ENCODE results near the gene RHBDL3. TPM values are rescaled to one million over a fixed set of nuclear protein-coding genes. Genes with fewer than 3 reads are reported as not detected.
"Not testable (repeated sequence)": the region's sequence is repeated elsewhere in the genome, so short reads cannot be mapped to it uniquely, and the experiment has no call there.

RHBDL3 gene
- total RNA-seq, 2 donors from 2014 or later: 0.50 to 0.73 TPM

DNA sequence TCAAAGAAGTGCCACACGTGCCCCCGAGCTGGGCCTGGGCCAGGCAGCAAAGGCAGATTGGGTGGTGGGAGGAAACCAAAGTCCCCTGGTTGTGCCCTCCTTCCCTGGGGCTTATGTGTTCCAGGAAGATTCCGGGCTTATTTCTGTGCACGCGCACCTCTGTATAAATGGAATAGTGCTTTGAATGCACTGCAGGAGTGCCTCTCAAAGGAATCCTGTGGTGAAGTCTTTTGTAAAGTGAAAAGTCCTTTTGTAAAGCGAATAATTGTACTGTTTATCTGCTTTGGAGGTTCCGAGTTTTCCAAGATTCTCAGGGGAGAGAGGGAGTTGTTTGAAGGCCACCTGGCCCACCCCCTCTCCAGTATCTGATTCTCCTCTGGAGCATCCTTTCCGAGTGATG lies 49.5 kb downstream of the RHBDL3 start:
- intact Hi-C loops (cut with DNase I, micrococcal nuclease): loop anchor here in 1 of 2 donors (5.0 kb wide), 1 partner anchor 63 kb away; no protein-coding TSS in a partner anchor
- DNase-seq (no peak), ATAC-seq (no peak)

DNA sequence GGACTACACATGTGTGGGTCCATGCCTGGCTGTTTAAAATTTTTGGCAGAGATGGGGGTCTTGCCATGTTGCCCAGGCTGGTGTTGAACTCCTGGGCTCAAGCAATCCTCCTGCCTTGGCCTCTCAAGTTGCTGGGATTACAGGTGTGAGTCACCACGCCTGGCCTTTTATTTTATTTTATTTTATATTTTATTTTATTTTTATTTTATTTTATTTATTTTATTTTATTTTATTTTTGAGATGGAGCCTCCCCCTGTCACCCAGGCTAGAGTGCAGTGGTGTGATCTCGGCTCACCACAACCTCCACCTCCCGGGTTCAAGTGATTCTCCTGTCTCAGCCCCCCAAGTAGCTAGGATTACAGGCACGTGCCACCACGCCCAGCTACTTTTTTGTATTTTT lies 51.0 kb downstream of the RHBDL3 start:
- intact Hi-C loops (cut with DNase I, micrococcal nuclease): loop anchor here in 1 of 2 donors (5.0 kb wide), 1 partner anchor 64 kb away; no protein-coding TSS in a partner anchor
- not testable (repeated sequence) for DNase-seq, ATAC-seq

DNA sequence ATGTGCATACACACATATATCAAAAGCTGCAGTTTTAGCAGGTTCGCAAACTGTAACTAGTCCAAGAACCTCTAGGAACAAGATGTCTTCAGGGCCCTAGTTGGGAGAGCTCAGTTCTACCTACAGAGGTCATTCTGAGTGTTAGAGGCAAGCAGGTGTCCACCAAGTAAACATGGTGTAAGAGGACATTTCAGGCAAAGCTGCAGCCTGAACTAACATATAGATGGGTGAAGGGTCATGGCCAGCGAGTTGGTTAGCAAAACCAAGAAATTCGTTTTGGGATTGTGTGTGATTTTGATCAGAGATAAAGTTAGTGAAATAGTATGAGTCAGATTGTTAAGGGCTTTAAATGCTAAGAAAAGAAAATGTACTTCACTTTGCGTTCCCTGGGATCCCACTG lies 51.7 kb downstream of the RHBDL3 start:
- intact Hi-C loops (cut with DNase I, micrococcal nuclease): loop anchor here in 1 of 2 donors (5.0 kb wide), 1 partner anchor 65 kb away; no protein-coding TSS in a partner anchor
- no peak for DNase-seq
- ATAC-seq: no peak

DNA sequence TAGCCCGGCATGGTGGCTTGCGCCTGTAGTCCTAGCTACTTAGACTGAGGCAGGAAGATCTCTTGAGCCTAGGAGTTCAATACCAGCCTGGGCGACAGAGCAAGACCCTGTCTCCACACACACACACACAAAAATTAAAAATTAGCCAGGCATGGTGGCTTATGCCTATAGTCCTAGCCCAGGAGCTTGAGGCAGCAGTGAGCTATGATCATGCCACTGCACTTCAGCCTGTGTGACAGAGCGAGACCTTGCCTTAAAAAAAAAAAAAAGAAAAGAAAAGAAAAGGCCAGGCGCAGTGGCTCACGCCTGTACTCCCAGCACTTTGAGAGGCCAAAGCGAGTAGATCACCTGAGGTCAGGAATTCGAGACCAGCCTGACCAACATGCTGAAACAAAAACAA lies 52.4 kb downstream of the RHBDL3 start:
- ATAC-seq: no peak
- intact Hi-C loops (cut with DNase I, micrococcal nuclease): loop anchor here in 1 of 2 donors (5.0 kb wide), 1 partner anchor 66 kb away; no protein-coding TSS in a partner anchor
- no peak for DNase-seq

DNA sequence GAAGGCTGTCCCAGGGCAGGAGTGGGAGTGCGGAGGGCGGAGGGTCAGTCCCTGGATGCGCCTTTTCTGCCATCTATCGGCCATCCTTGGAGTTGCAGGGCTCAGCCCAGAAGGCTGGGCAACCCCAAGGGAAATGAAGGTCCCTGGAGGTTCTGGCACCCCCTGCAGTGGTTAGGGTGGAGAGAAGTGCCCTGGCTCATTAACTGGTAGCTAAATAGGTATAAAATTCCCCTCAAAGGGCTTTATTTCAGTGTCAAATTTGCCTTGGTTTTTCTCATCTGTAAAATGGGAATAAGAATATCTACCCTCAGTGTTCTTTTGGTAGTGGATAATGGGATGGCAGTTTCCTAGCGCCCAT lies 53.9 kb downstream of the RHBDL3 start:
- DNase-seq (peak; percentile 58 to 83), ATAC-seq (peak; percentile 89)
- intact Hi-C loops (cut with DNase I, micrococcal nuclease): loop anchor here in 1 of 2 donors (5.0 kb wide), 1 partner anchor 67 kb away; no protein-coding TSS in a partner anchor

DNA sequence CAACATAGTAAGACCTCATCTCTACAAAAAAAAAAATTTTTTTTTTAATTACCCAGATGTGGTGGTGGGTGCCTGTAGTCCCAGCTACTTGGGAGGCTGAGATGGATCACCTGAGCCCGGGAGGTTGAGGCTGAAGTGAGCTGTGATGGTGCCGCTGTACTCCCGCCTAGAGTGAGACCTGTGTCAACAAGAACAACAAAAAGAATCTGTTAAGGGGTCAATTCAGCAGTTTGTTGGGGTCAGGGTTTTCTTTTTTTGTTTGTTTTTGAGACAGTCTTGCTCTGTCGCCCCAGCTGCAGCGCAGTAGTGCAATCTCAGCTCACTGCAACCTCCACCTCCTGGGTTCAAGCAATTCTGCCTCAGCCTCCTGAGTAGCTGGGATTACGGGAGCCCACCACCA lies 54.4 kb downstream of the RHBDL3 start:
- ATAC-seq, DNase-seq: not testable (repeated sequence)
- intact Hi-C loops (cut with DNase I, micrococcal nuclease): loop anchor here in 1 of 2 donors (2.0 kb wide), 1 partner anchor 67 kb away; no protein-coding TSS in a partner anchor

DNA sequence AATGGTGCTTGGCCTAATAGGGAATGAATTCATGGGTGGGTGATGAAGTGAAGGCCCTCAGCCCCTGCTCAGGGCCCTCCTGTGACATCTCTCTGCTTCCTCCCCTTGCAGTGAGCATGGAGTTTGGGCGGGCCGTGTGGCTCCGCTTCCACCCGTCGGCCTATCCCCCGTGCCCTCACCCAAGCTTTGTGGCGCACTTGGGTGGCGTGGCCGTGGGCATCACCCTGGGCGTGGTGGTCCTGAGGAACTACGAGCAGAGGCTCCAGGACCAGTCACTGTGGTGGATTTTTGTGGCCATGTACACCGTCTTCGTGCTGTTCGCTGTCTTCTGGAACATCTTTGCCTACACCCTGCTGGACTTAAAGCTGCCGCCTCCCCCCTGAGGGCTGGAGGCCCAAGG lies 55.2 kb downstream of the RHBDL3 start:
- DNase-seq (no peak), ATAC-seq (no peak)
- intact Hi-C loops (cut with DNase I, micrococcal nuclease): loop anchor here in 1 of 2 donors (2.0 kb wide), 1 partner anchor 68 kb away; no protein-coding TSS in a partner anchor

DNA sequence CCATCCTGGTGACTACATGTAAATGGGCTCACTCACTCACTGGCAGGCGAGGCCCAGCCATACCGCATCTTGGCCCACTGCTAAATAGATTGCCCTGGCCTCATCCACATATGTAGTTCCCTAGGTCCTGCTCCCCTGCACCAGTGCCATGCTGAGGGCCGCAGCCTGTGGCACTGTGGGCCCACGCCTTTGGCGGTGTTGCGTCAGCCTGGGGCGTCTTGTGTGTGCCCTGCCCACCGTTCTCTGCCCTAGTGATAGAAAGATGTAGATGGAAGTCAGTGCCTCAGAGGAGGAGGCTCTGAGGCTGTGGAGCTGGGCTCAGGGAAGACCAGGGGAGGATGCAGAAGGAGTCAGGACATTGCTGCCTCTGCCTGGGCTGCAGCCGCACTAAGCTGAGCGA lies 57.4 kb downstream of the RHBDL3 start:
- intact Hi-C loops (cut with DNase I, micrococcal nuclease): no loop called here
- ATAC-seq (no peak), DNase-seq (no peak)

DNA sequence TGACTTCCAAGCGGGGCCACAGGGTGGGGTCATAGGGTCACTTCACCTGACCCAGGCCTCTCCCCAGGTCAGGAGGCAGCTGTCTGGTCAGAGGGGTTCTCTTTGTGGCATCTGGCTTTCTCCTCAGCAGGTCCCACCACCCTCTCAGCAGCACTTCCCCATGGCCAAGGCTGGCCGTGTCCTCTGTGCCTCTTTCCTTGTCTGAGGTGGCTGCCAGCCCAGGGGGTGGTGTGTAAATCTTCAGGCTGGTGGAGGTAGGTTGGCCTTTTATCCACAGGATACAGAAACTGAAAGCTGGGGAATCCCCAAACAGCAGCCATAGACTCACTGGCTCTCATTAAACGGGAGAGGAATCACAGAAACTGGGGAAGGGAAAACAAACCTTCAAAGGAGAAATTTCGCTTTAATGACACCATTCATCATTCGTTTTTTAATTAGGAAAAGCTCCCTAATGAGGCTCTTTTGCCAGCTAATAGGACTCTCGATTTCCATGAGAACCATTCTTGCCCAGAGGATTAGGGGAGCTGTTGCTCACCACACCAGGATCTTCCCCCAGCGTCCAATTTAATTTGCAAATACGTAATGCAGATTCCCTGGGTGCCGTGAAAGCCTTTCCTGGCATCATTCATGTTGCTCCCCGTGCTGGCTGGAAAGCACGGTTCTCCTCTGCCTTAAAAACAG lies 58.3 kb downstream of the RHBDL3 start:
- DNase-seq: peak; percentile 36 to 39
- ATAC-seq: peak; percentile 79
- intact Hi-C loops (cut with DNase I, micrococcal nuclease): no loop called here

DNA sequence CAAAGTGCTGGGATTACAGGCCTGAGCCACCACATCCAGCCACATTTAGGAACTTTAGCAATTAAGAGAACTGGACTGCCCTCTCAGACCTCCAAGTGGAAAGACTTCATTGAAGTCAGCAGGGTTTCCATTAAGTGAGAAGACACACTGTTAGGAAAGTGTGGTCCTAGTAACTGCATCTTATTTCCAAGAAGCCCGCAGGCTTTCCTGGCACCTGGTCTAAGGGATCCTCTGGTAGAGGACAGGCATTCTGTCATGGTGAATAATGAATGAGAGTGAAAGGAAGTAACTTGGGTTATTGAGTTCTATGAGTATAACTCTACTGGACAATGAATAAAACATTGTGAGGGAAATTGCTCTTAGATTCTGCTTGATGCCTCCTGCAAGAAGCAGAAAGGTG lies 62.3 kb downstream of the RHBDL3 start:
- intact Hi-C loops (cut with DNase I, micrococcal nuclease): no loop called here
- ATAC-seq: no peak

DNA sequence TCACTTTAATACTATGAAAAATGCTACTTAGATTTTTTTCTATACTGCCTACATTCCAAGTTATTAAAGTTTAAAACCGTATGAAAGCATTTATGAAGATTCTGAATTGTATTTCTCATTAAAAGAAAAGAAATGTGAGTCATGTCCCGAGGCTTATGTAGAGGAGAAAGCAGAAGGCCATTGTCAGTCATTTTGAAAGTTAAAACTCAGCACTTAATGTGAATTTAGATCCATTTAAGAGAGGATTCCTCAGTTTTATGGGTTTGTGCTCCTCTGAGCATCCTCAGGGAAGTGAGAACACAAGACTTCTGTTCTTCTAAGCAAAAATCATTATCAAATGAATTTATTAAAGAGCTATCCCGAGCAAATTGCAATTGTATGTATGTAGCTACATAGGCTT lies 64.5 kb downstream of the RHBDL3 start:
- intact Hi-C loops (cut with DNase I, micrococcal nuclease): no loop called here
- DNase-seq (no peak), ATAC-seq (no peak)

More for the DNA sequence above, 62.3 kb downstream of the RHBDL3 start:
- DNase-seq: no peak

DNA sequence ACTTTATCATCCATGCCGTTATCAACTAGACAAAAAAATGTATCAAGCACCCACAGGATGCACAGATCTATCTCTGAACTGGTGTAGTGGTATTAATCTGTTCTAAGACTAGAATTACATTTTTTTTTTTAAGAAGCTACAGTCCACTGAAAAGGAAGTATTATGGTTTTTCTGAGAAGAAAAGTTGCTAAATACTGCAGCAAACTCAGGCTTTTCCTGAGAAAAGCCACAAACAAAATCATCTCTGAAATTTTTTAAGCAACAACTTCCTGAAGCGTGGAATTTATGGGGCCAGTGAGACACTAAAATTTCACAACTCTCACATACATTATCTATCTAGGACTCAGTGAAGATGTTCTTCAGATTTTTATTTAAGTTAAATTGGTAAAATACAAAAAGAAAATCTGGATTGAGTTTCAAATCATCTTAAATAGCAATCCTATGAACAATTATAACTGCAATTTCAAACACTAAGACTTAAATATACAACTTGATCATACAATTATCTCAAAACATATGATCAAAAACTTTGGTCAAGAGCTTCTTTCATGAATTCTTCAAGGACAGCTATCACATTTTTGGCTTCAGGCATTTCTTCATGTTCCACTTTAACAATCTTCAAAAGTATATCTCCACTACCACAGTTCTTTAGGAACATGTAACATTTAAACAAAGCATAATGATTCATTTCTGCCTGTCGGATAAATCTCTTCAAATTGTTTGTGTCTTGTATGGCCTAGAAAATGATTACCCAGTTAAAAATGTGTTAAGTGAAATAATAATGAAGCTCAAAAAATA lies 65.8 kb downstream of the RHBDL3 start:
- intact Hi-C loops (cut with DNase I, micrococcal nuclease): no loop called here
- DNase-seq: no peak
- ATAC-seq: no peak

DNA sequence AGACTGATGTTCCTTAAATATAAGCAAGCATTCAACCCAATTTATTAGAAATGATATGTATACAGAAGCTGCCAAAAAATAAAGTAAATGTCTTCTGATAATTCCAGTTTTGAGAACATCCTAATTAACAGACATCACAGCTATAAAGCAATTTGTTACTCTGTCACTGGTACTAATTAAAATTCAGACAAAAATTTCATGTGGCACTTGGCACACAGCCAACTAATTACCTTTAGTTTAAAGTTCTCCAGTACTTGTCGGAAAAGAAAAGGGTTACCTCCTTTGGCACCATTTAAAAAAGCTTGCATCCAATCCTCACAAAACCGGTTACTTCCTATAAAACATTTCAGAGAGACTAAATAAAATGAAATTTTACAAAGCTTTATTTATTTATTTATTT lies 67.6 kb downstream of the RHBDL3 start:
- intact Hi-C loops (cut with DNase I, micrococcal nuclease): no loop called here
- no peak for ATAC-seq
- no peak for DNase-seq

DNA sequence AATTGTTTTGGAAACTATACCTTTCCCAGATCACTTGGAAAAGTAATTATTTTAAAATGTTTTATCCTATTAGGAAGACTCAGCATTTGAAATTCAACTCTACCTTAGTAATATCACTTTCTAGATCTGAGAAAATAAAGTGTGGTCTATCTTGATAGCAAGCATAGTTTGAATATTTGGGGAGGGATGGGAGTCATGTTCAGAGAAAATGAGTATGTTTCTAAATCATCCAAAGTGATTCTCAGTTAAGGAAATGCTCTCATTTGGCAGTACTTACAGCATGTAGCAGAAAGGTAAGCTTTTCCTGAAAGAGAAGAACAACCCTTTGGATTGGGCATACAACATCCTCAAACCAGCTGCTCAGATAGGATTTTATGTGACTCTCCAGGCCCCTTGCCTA lies 69.4 kb downstream of the RHBDL3 start:
- no peak for DNase-seq
- no peak for ATAC-seq
- intact Hi-C loops (cut with DNase I, micrococcal nuclease): no loop called here

DNA sequence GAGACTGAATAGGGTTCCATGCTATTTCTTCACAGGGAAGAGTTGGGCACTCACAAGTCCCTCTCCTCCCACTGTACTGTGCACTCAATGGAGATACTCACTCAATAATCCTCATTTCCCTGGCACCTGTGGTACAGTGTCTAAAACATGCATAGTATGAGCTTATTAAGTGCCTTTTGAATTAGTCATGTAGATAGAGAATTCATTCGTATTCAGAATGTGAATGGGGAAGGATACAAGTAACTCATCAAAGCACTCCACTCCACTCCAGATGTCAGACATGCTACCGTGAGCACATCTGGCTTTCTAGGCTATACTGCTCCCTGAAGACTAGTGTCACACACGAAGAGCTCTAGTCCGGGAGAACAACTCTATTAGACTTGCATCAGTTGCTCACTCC lies 70.1 kb downstream of the RHBDL3 start:
- ATAC-seq: no peak
- DNase-seq: no peak
- intact Hi-C loops (cut with DNase I, micrococcal nuclease): no loop called here

DNA sequence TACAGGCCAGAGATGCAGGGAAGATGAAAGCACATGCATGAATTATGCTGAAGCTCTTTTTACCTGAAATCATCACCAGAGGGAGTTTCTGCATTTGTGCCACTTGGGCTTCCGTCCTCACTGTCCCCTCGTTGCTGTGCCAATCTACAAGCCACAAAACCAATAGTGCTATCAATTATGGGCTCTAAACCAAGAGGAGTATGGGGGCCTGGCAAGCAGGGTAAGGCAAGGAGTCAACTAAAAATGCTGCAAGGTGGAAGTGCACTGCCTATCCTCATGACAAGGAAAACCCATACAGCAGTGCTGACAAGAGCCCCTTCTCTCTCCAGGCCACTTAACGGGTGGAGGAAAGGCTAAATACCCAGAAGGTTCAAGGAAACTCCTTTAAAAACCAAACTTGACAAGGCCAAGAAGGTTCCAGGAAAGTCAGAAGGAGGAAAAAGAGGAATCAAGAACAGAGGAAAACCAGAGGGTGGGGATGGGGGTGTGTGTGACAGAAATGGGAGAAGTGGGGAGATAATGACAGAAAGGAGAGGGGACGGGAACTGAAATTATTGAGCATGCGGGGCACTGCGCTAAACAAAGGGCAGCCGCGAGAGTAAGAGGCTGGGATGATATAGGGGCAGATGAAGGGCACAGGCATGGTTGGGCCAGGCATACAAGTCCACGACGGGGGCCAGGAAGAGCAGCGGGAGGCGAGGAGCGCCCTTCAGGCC lies 75.7 kb downstream of the RHBDL3 start:
- peak in 1 of 2 donors; percentile 28 for DNase-seq
- intact Hi-C loops (cut with DNase I, micrococcal nuclease): no loop called here
- ATAC-seq: peak; percentile 31

DNA sequence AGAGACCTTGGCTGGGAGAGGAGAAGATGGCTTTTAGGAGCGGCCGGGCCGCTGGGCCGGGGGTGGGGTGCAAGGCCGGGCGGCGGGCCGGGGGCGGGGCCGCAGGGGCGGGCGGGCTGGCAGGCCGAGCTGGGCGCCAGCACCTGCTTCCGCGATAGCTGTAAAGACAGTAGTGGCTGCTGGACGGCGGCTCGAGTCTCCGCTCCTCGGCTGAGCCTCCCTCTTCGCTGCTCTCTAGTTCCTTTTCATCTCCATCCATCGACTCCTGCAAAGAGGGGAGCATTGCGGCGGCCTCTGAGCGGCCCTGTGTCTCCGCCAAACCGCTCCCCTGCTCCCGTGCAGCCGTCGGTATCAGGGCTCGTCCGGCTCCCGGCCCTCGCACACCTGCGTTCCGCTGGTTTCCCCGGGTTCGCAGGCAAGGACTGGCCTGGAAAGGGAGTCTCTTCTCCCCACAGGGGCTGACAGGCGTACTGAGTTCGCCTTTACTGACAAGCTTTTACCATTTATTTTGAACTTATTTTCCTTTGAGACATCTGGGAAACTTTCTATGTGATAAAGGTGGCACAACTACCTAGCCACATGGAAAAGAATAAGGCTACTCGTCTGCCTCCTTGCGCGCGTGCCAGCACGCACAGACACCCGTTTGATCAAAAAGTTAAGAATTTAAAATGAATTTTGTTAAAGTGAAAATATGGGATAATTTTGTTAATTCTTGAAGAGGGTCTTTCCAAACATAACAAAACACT lies 76.4 kb downstream of the RHBDL3 start, which contains the start of gene C17orf75:
Gene C17orf75, minus strand, starts transcription at position 317 of the 746 bp plus-strand sequence. Its CDS starts 34 bp downstream, at position 283.
- ATAC-seq (peak; percentile 90), DNase-seq (peak; percentile 73 to 86)
- intact Hi-C loops (cut with DNase I, micrococcal nuclease): no loop called here

DNA sequence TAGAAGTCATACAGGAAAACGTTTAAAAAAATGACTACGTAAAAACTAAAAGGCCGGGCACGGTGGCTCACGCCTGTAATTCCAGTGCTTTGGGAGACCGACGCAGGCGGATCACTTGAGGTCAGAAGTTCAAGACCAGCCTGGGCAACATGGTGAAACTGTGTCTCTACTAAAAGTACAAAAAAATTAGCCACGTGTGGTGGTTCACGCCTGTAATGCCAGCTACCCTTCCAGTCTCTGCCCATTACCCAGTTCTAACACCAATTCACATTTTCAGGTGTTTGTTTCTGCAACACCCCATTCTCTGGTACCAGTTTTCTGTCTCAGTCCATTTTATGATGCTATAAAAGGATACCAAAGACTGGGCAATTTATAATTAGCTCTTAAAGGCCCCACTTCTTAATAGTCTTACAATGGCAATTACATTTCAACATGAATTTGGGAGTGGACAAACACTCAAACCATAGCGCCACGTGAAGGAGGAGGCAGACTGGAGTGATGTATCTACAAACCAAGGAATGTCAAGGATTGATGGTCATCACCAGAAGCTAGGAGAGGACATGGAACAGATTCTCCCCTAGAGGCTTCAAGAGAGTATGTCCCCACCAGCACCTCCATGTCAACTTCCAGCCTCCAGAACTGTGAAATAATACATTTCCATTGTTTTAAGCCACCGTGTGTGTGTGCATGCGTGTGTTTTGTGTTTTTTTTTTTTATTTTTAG lies 77.1 kb downstream of the RHBDL3 start:
- no peak for DNase-seq
- intact Hi-C loops (cut with DNase I, micrococcal nuclease): no loop called here
- ATAC-seq: no peak
